Upper lobe of right lung (tissue), 1 donor: ENCODE data around the gene KIAA1217. TPM values are rescaled to one million over a fixed set of nuclear protein-coding genes. Genes with fewer than 3 reads are reported as not detected.

Experiments
- ATAC-seq: fragments of 200-7000 bp; cut with Tn5 transposase; one replicate; pipeline ENCODE4 v1.9.1; 2020; ENCODE audit warnings: mild to moderate bottlenecking, moderate library complexity
- DNase-seq: peaks from one replicate; pipeline ENCODE4 v3.0.0-alpha.2; 2020
- H3K27ac ChIP-seq: fragments of 200-600 bp; one replicate; pipeline ENCODE4 v1.8.0; 2022
- H3K27me3 ChIP-seq: fragments of 200-600 bp; one replicate; pipeline ENCODE4 v1.8.0; 2022; ENCODE audit warnings: mild to moderate bottlenecking
- H3K36me3 ChIP-seq: fragments of 200-600 bp; one replicate; pipeline ENCODE4 v1.8.0; 2022
- H3K4me1 ChIP-seq: fragments of 200-600 bp; one replicate; pipeline ENCODE4 v1.8.0; 2022
- H3K4me3 ChIP-seq: fragments of 200-600 bp; one replicate; pipeline ENCODE4 v1.8.0; 2022; ENCODE audit warnings: mild to moderate bottlenecking
- H3K9me3 ChIP-seq: fragments of 200-600 bp; one replicate; pipeline ENCODE4 v1.8.0; 2022
- CTCF ChIP-seq: fragments of 200-600 bp; IDR thresholded peaks from one replicate; pipeline ENCODE4 v1.8.0; 2022; ENCODE audit warnings: antibody characterized with exemption
- intact Hi-C: fragments of 100-400 bp; cut with DNase I; formaldehyde crosslinking; loops from one replicate; pipeline ENCODE4 v1.11.0; 2022
- total RNA-seq: library from RNA; stranded (reverse); fragmentation: NEBNext Ultra II Directional; extraction: Animal tissue kit (Norgen Biotek cat#: 25700); gene quantifications from one replicate; pipeline ENCODE4 v1.2.1, GENCODE V29; 2021
- donor health status: DM: no; HTN: yes; CAD: no; lungs with severe emphysema.

The KIAA1217 gene
- total RNA-seq, 1 donor from 2014 or later: 23.5 TPM

- DNase-seq: no peak
- H3K9me3 ChIP-seq: no peaks in the 10 kb centered on the region
- no peaks in the 10 kb centered on the region for H3K36me3 ChIP-seq
- intact Hi-C loops: no loop called here
- no peaks in the 10 kb centered on the region for H3K27me3 ChIP-seq
- ATAC-seq: no peak
- no peak for TF ChIP-seq CTCF
- no peak overlapping the region for H3K4me3 ChIP-seq
- no peak overlapping the region for H3K27ac ChIP-seq
- H3K4me1 ChIP-seq: no peaks in the 10 kb centered on the region
Observed at GRCh38 chr10:24394461-24395190, 185.7 kb downstream of the KIAA1217 start.

- ATAC-seq: no peak
- intact Hi-C loops: no loop called here
- Histone ChIP-seq H3K27ac (no peak overlapping the region), H3K36me3 (no peaks in the 10 kb centered on the region), H3K4me1 (no peaks in the 10 kb centered on the region), H3K27me3 (no peaks in the 10 kb centered on the region), H3K9me3 (no peaks in the 10 kb centered on the region), H3K4me3 (no peak overlapping the region)
- TF ChIP-seq CTCF: no peak
- DNase-seq: no peak
Observed at GRCh38 chr10:24396396-24396795, 187.5 kb downstream of the KIAA1217 start.

GRCh38 chr10:24397662-24398061 is 188.7 kb downstream of the KIAA1217 start:
- Histone ChIP-seq H3K27ac (no peak overlapping the region), H3K36me3 (no peaks in the 10 kb centered on the region), H3K4me1 (no peaks in the 10 kb centered on the region), H3K9me3 (no peaks in the 10 kb centered on the region), H3K27me3 (no peaks in the 10 kb centered on the region), H3K4me3 (no peak overlapping the region)
- no peak for TF ChIP-seq CTCF
- no peak for DNase-seq
- intact Hi-C loops: no loop called here
- ATAC-seq: no peak

- Histone ChIP-seq H3K4me1 (no peaks in the 10 kb centered on the region), H3K36me3 (no peaks in the 10 kb centered on the region), H3K27me3 (no peaks in the 10 kb centered on the region), H3K4me3 (no peak overlapping the region), H3K9me3 (no peaks in the 10 kb centered on the region), H3K27ac (no peak overlapping the region)
- ATAC-seq (no peak), DNase-seq (no peak)
- TF ChIP-seq CTCF: no peak
- intact Hi-C loops: no loop called here
Observed at GRCh38 chr10:24404567-24404966, 195.6 kb downstream of the KIAA1217 start.

GRCh38 chr10:24405635-24406034 is 196.7 kb downstream of the KIAA1217 start:
- Histone ChIP-seq H3K27me3 (no peaks in the 10 kb centered on the region), H3K36me3 (no peaks in the 10 kb centered on the region), H3K9me3 (no peaks in the 10 kb centered on the region), H3K4me1 (no peaks in the 10 kb centered on the region), H3K4me3 (no peak overlapping the region), H3K27ac (no peak overlapping the region)
- DNase-seq (no peak), ATAC-seq (no peak)
- TF ChIP-seq CTCF: no peak
- intact Hi-C loops: no loop called here
